GM23248 (cell line): Measurements from ENCODE around the gene ALPK3. TPM values are rescaled to one million over a fixed set of nuclear protein-coding genes. Genes with fewer than 3 reads are reported as not detected.

Source experiments
- DNase-seq: peaks from one replicate; pipeline ENCODE4 v3.0.0-alpha.2; 2015
- H2AFZ ChIP-seq: fragments of 200-600 bp; sonication (generic); 2 replicates; pipeline ENCODE4 v1.6.1; 2016; ENCODE audit warnings: antibody characterized with exemption
- H3F3A ChIP-seq: fragments of 200-600 bp; sonication (generic); 2 replicates; pipeline ENCODE4 v1.6.1; 2016; ENCODE audit warnings: mild to moderate bottlenecking, antibody characterized with exemption, mixed run types; ENCODE audit not compliant: insufficient read depth
- H3K27ac ChIP-seq: fragments of 200-600 bp; sonication (generic); 2 replicates; pipeline ENCODE4 v1.5.1; 2016; ENCODE audit warnings: mild to moderate bottlenecking
- H3K27me3 ChIP-seq: fragments of 200-600 bp; sonication (generic); replicated peaks from 2 replicates; pipeline ENCODE4 v1.6.1; 2016; ENCODE audit warnings: mild to moderate bottlenecking; ENCODE audit not compliant: insufficient read depth
- H3K36me3 ChIP-seq: fragments of 200-600 bp; sonication (generic); 2 replicates; pipeline ENCODE4 v1.6.1; 2016; ENCODE audit warnings: low read depth, mild to moderate bottlenecking
- H3K4me1 ChIP-seq: fragments of 200-600 bp; sonication (generic); 2 replicates; pipeline ENCODE4 v1.6.1; 2016; ENCODE audit warnings: mild to moderate bottlenecking; ENCODE audit not compliant: insufficient read depth
- H3K4me2 ChIP-seq: fragments of 200-600 bp; sonication (generic); one replicate; pipeline ENCODE4 v1.6.1; 2016; ENCODE audit warnings: mild to moderate bottlenecking; ENCODE audit not compliant: unreplicated experiment
- H3K4me3 ChIP-seq: fragments of 200-600 bp; sonication (generic); 2 replicates; pipeline ENCODE4 v1.5.1; 2016; ENCODE audit warnings: mild to moderate bottlenecking
- H3K79me2 ChIP-seq: fragments of 200-600 bp; sonication (generic); 2 replicates; pipeline ENCODE4 v1.6.1; 2016; ENCODE audit warnings: mild to moderate bottlenecking; ENCODE audit not compliant: insufficient read depth
- H3K9ac ChIP-seq: fragments of 200-600 bp; sonication (generic); 2 replicates; pipeline ENCODE4 v1.6.1; 2016; ENCODE audit warnings: mild to moderate bottlenecking
- H3K9me2 ChIP-seq: fragments of 200-600 bp; sonication (generic); 2 replicates; pipeline ENCODE4 v1.6.1; 2016; ENCODE audit warnings: mixed run types, mild to moderate bottlenecking, moderate library complexity; ENCODE audit not compliant: insufficient read depth
- H3K9me3 ChIP-seq: fragments of 200-600 bp; sonication (generic); one replicate; pipeline ENCODE4 v1.6.1; 2017; ENCODE audit warnings: low read depth
- H4K20me1 ChIP-seq: fragments of 200-600 bp; sonication (generic); 2 replicates; pipeline ENCODE4 v1.6.0; 2016; ENCODE audit not compliant: insufficient read depth
- EZH2 ChIP-seq: fragments of 200-600 bp; sonication (generic); IDR thresholded peaks from 2 replicates; pipeline ENCODE4 v1.6.1; 2018; ENCODE audit warnings: antibody characterized with exemption, mild to moderate bottlenecking; ENCODE audit not compliant: insufficient read depth, poor library complexity, severe bottlenecking
- EZH2phosphoT487 ChIP-seq: fragments of 200-600 bp; sonication (generic); IDR thresholded peaks from 2 replicates; pipeline ENCODE4 v1.6.1; 2018; ENCODE audit warnings: antibody characterized with exemption, moderate library complexity, mild to moderate bottlenecking, low read depth; ENCODE audit not compliant: insufficient read depth
- WGBS, 2 experiments: methylation state at CpG; one replicate each; pipeline ENCODE4 v1.1.6; 2015 to 2017; ENCODE audit warnings: low lambda C conversion rate in 2 of 2, low coverage in 1 of 2; ENCODE audit errors: missing lambda C conversion rate in 2 of 2; 5-methylcytosine and 5-hydroxymethylcytosine counted together
- in situ Hi-C: fragments of 300-500 bp; cut with MboI; formaldehyde crosslinking; loops from 2 replicates; pipeline ENCODE4 v1.15.0; 2020
- polyA plus RNA-seq: library from polyadenylated mRNA; unstranded; fragments of >200 nt; fragmentation: Nextera tagmentation; extraction: Ambion mirVana; gene quantifications from 2 replicates; pipeline ENCODE4 v1.2.1, GENCODE V29; 2016
- total RNA-seq: library from RNA; depleted of rRNA; stranded (reverse); fragments of >200 nt; shearing (Covaris generic); gene quantifications from 2 replicates; pipeline ENCODE4 v1.2.3, GENCODE V29; 2014

ALPK3 gene
- total and polyA plus RNA-seq, 2 experiments from 2014 or later = 5.0 TPM; not detected in 1

- no peak overlapping the region for H3K27ac ChIP-seq
- H3K9me2 ChIP-seq = no peaks in the 10 kb centered on the region
- DNase-seq = no peak
- H3K4me3 ChIP-seq = no peak overlapping the region
- peaks cover 8% of the 10 kb centered on the region; the same call in 1 of the 2 replicates for H3K4me1 ChIP-seq
- no peak overlapping the region for H2AFZ ChIP-seq
- H3K79me2 ChIP-seq = peaks cover 82% of the 10 kb centered on the region
- no peak for TF ChIP-seq EZH2
- TF ChIP-seq EZH2phosphoT487 = no peak
- H4K20me1 ChIP-seq = no peaks in the 10 kb centered on the region
- no peaks in the 10 kb centered on the region for H3K27me3 ChIP-seq
- H3K4me2 ChIP-seq = no peak overlapping the region
- in situ Hi-C loops = no loop called here
- no peaks in the 10 kb centered on the region for H3K9me3 ChIP-seq
- no peak overlapping the region for H3K9ac ChIP-seq
- 78 to 82% methylated on average over 4 of the region's 4 CpGs for WGBS, 2 experiments
- 0 out of 2 replicates have a peak, but pooled peaks cover 11% of the 10 kb centered on the region for H3F3A ChIP-seq
- peaks cover 24% of the 10 kb centered on the region; the same call in 1 of the 2 replicates for H3K36me3 ChIP-seq
Measured at GRCh38 chr15:84794162-84794547, 23.0 kb upstream of the ALPK3 start.

DNA sequence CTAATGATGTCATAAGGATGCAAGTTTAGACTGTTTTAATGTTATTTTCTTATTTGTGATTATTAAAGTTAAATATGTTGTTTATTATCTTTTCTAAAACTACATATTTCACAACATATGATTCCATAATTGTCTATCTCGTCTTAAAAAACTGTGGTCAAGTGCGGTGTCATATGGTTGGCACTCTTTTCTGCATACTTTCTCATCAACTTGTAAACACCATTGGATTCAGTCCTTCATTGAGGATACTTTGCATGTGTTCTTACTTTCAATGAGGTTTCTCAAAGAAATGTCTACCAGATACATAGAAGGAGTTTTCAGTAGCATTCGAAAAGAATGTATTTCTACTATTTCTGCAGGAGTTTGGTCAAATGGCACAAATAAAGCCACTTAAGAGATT lies 22.0 kb upstream of the ALPK3 start:
- H3K4me1 ChIP-seq = peaks cover 8% of the 10 kb centered on the region; the same call in 1 of the 2 replicates
- 58 to 62% methylated on average over 3 of the region's 3 CpGs for WGBS, 2 experiments
- H3K9ac ChIP-seq = no peak overlapping the region
- H3K27ac ChIP-seq = no peak overlapping the region
- H4K20me1 ChIP-seq = no peaks in the 10 kb centered on the region
- H3K4me3 ChIP-seq = no peak overlapping the region
- H3K9me2 ChIP-seq = no peaks in the 10 kb centered on the region
- peaks cover 73% of the 10 kb centered on the region for H3K79me2 ChIP-seq
- no peak overlapping the region for H3K4me2 ChIP-seq
- no peak overlapping the region for H2AFZ ChIP-seq
- TF ChIP-seq EZH2 (no peak), EZH2phosphoT487 (no peak)
- in situ Hi-C loops = no loop called here
- H3K36me3 ChIP-seq = peaks cover 34% of the 10 kb centered on the region
- H3K27me3 ChIP-seq = no peaks in the 10 kb centered on the region
- H3F3A ChIP-seq = 0 out of 2 replicates have a peak, but pooled peaks cover 11% of the 10 kb centered on the region
- no peaks in the 10 kb centered on the region for H3K9me3 ChIP-seq
- DNase-seq = peak; percentile 22

- Histone ChIP-seq H2AFZ (no peak overlapping the region), H3K27ac (peak overlapping the region; percentile 85), H3K4me1 (peaks cover 8% of the 10 kb centered on the region; the same call in 1 of the 2 replicates), H3K79me2 (peaks cover 52% of the 10 kb centered on the region), H3K9ac (peak overlapping the region; percentile 55), H3K27me3 (no peaks in the 10 kb centered on the region), H3K36me3 (peaks cover 42% of the 10 kb centered on the region), H4K20me1 (no peaks in the 10 kb centered on the region), H3K9me3 (no peaks in the 10 kb centered on the region), H3K4me3 (no peak overlapping the region), H3K4me2 (no peak overlapping the region), H3K9me2 (no peaks in the 10 kb centered on the region), H3F3A (no peaks in the 10 kb centered on the region)
- in situ Hi-C loops = no loop called here
- DNase-seq = peak; percentile 85
- TF ChIP-seq EZH2 (no peak), EZH2phosphoT487 (no peak)
- WGBS, 2 experiments = 91% methylated on average over 4 of the region's 4 CpGs
Measured at GRCh38 chr15:84797212-84797611, 19.9 kb upstream of the ALPK3 start.

- TF ChIP-seq EZH2phosphoT487 (no peak), EZH2 (no peak)
- Histone ChIP-seq H3F3A (no peaks in the 10 kb centered on the region), H4K20me1 (no peaks in the 10 kb centered on the region), H3K9ac (peak overlapping the region; percentile 47; the same call in 1 of the 2 replicates), H3K9me3 (no peaks in the 10 kb centered on the region), H2AFZ (no peak overlapping the region), H3K36me3 (peaks cover 42% of the 10 kb centered on the region), H3K79me2 (peaks cover 46% of the 10 kb centered on the region), H3K4me1 (peaks cover 8% of the 10 kb centered on the region; the same call in 1 of the 2 replicates), H3K27ac (peak overlapping the region; percentile 85), H3K4me2 (no peak overlapping the region), H3K9me2 (no peaks in the 10 kb centered on the region), H3K27me3 (no peaks in the 10 kb centered on the region), H3K4me3 (no peak overlapping the region)
- 96 to 97% methylated on average over 3 of the region's 3 CpGs for WGBS, 2 experiments
- DNase-seq = no peak
- in situ Hi-C loops = no loop called here
Measured at GRCh38 chr15:84797801-84798200, 19.4 kb upstream of the ALPK3 start.
